ENCODE data around the gene BRD3OS.
A peak's percentile ranks its signal among the peaks of the same experiment; 100 is the strongest.
"Not testable (repeated sequence)": the region's sequence is repeated elsewhere in the genome, so short reads cannot be mapped to it uniquely, and the experiment has no call there.

Gene BRD3OS

GRCh38 chr9:134063571-134064450 lies 38.5 kb downstream of the BRD3OS start:
- no peak for DNase-seq (ENCODE audit: low spot score)

DNA sequence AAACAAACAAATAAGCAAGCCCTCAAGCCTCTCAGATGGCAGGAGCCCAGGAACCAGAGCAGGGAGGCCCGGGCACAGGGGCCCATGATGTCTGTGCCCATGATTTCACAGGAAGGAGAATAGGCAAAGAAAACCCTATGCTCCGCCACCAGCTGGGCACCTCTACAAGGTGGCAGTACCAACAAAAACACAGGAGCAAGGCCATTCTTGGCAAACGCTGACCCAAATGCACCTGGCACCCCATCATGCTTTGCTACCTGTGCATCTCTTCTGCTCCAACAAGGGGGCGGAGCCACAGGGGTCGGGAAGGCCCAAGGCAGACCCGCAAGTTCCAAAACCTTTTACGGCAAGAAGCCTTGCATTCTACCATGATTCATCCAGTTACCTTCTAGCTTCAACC lies 39.4 kb downstream of the BRD3OS start:
- no peak for DNase-seq (ENCODE audit: low spot score)

GRCh38 chr9:134065612-134066419 lies 40.5 kb downstream of the BRD3OS start:
- DNase-seq (ENCODE audit: low spot score): peak; percentile 87

- DNase-seq (ENCODE audit: low spot score): peak; percentile 52
Measured at GRCh38 chr9:134066526-134066912, 41.2 kb downstream of the BRD3OS start.

DNA sequence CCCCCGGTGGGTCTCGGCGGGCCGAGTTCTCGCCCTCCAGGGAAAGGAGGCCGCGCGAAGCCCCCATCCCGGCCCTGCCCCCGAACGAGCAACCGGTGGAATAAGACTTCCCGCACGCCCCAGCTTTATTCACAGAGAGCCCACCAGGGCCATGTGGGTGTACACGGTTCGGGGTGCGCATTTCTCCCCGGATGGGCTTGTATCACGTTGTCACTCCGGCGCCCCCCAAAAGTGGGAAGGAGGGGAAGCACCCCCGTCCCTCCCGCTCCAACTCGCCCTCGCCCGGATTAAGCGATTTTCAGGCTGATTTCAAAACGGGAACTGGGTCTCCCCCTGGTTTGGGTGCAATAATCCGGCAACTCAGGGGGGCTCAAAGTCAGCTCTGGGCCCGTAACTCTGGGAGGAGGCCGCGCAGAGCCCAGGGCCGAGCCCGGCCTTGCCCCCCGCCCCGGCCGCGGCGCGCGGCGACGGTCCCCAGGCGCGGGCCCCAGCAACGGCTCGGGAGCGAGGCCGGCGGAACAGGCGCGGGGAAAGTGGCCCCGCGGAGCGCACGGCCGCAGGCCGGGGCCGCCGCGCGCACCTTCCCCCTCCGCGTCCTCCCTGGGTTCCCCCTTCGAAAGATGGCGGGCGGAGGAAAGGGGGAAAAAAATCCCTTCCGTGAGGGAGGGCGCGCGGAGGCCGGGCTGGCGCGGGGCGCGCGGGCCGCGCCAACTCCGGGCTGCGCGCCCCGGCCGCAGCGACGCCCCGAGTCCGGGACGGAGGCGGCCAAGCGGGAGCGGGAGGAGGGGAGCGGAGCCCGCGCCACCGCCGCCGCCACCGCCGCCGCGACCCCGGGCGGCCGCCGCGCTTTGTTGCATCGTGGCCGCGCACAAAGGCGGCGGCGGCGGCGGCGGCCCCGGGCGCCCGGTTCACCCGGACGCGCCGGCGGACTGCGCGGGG lies 41.9 kb downstream of the BRD3OS start:
- peak; percentile 63 for DNase-seq (ENCODE audit: low spot score)

- peak; percentile 96 for DNase-seq (ENCODE audit: low spot score)
Measured at GRCh38 chr9:134067904-134068743, 42.8 kb downstream of the BRD3OS start, which contains the start of gene BRD3. TSS of gene BRD3 (minus strand) at chr9:134068026. CDS start at chr9:134053477, 14,549 bp downstream.

- no peak for DNase-seq (ENCODE audit: low spot score)
Measured at GRCh38 chr9:134068744-134069479, 43.6 kb downstream of the BRD3OS start.

DNA sequence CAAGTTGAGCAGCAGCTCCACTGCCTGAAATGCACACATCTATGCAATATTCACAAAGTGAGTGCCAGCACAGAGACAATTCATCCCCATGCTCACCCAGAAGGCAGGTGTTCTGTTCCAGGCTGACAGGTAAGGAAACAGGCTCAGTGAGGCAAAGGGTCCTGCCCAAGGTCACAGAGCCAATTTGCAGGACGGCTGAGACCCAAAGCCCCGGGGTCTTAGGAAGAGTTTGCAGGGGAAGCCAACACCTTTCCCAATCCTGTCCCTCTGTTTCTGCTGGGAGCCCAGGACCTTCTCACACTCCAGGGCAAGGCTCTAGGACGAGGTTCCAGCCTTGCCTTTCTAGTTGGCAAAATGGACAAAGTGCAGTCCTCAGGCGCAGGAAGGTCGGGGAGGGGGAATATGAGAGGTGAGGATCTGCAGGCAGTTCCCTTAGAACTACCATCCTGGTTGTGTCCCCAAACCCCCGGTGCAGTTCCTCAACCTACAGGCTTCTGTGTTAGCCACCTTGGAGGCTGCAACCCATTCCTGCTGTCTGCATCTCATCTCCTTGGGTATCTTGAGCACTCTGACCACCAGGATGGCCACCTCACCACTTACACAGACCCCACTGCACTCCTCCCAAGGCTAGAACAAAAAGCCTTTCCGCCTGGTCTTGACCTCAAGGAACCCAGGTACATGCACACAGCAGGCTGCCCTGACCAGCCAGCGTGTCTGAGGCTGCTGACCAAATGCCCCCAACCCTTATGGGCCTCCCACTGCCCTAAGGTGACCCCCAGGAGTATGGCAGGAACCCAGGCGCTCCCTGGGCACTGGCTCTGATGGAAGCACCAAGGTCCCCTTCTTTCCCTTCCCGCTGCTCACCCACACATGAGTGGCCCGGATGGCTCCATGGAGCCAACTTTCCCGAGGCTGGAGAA lies 44.5 kb downstream of the BRD3OS start:
- no peak for DNase-seq (ENCODE audit: low spot score)

GRCh38 chr9:134071149-134071548 lies 45.9 kb downstream of the BRD3OS start:
- DNase-seq (ENCODE audit: low spot score): no peak

DNA sequence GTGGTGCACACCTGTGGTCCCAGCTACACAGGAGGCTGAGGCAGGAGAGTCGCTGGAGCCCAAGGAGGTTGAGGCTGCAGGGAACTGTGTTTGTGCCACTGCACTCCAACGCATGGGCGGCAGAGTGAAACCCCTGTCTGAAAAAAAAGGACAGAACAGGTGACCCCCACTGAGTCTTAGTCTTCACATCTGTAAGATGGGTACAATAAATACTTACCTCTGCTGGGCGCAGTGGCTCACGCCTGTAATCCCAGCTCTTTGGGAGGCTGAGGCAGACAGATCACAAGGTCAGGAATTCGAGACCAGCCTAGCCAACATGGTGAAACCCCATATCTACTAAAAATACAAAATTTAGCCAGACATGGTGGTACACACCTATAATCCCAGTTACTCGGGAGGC lies 47.4 kb downstream of the BRD3OS start:
- DNase-seq (ENCODE audit: low spot score): not testable (repeated sequence)

DNA sequence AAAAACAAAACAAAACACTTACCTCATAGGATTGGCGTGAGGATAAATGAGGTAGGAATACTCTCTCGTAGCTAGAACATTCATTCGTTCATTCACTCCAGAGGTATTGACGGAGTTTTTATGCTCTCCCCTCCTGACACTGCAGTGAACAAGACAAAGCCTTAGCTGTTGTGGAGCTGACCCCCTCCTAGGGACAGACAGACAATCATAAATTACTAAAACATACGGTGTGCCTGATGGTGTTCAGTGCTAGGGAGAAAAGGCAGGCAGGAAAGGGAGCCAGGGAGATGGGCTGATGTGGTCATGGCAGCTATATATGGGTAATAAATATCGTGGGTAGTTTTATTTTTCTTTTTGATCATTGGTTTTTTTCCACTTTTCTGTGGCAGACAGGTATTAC lies 48.2 kb downstream of the BRD3OS start:
- DNase-seq (ENCODE audit: low spot score): no peak

- not testable (repeated sequence) for DNase-seq (ENCODE audit: low spot score)
Measured at GRCh38 chr9:134075689-134076088, 50.4 kb downstream of the BRD3OS start.

DNA sequence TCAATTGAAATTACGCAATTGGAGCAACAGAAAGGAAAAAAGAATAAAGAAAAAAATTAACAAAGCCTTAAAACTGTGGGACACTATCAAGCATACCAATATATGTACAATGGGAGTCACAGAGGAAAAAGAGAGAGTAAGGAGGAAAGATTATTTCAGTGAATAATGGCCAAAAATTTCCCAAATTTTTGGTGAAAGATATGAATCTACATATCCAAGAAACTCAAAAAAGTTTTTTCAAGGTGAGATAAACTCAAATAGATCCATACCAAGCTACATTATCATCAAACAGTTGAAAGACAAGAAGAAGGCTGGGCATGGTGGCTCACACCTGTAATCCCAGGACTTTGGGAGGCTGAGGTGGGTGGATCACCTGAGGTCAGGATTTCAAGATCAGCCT lies 51.4 kb downstream of the BRD3OS start:
- no peak for DNase-seq (ENCODE audit: low spot score)
